HepG2 (cell line): ENCODE data around the gene SHC1. TPM values are rescaled to one million over a fixed set of nuclear protein-coding genes. Genes with fewer than 3 reads are reported as not detected.
A peak's percentile ranks its signal among the peaks of the same experiment; 100 is the strongest.

ENCODE experiments used
- HOXA5 ChIP-seq: sonication (generic); formaldehyde crosslinking; IDR thresholded peaks from 2 replicates; pipeline ENCODE4 v1.4.0; 2020; ENCODE audit warnings: missing genetic modification reagents
- JUN ChIP-seq: sonication (generic); formaldehyde crosslinking; IDR thresholded peaks from 2 replicates; pipeline ENCODE4 v1.4.0; 2020; ENCODE audit warnings: mild to moderate bottlenecking, missing genetic modification reagents
- MEF2D ChIP-seq: sonication (generic); formaldehyde crosslinking; IDR thresholded peaks from 2 replicates; pipeline ENCODE4 v1.5.1; 2020; ENCODE audit warnings: mild to moderate bottlenecking, missing genetic modification reagents
- TAF1 ChIP-seq: sonication (generic); formaldehyde crosslinking; IDR thresholded peaks from 2 replicates; pipeline ENCODE4 v1.4.0; 2020; ENCODE audit warnings: missing genetic modification reagents
- ZNF136 ChIP-seq: sonication (generic); formaldehyde crosslinking; IDR thresholded peaks from 2 replicates; pipeline ENCODE4 v1.8.1; 2022; ENCODE audit warnings: low read depth, mild to moderate bottlenecking, moderate library complexity, missing genetic modification reagents
- ZNF530 ChIP-seq: sonication (generic); formaldehyde crosslinking; IDR thresholded peaks from 2 replicates; pipeline ENCODE4 v1.5.0; 2020; ENCODE audit warnings: low read depth, mild to moderate bottlenecking, missing genetic modification reagents
- ZNF720 ChIP-seq: sonication (generic); formaldehyde crosslinking; IDR thresholded peaks from 2 replicates; pipeline ENCODE4 v1.4.0; 2020; ENCODE audit warnings: missing genetic modification reagents
- ZNF841 ChIP-seq: sonication (generic); formaldehyde crosslinking; IDR thresholded peaks from 2 replicates; pipeline ENCODE4 v1.8.1; 2023; ENCODE audit warnings: missing genetic modification reagents, borderline replicate concordance
- polyA plus RNA-seq, 8 experiments: library from polyadenylated mRNA; depleted of rRNA in 3 of 8; stranded (reverse) in 7 of 8; unstranded in 1 of 8; fragments of >200 nt; fragmentation: Illumina TruSeq in 4 of 8; extraction: Trizol in 4 of 8; gene quantifications; 2 replicates each; pipeline versions ENCODE4 v1.2.1 to v1.2.3, GENCODE V29; 2011 to 2016; ENCODE audit warnings: low read depth in 4 of 8, missing spikeins in 1 of 8, mixed read lengths in 1 of 8; ENCODE audit not compliant: insufficient read depth in 1 of 8
- total RNA-seq, 5 experiments: library from RNA; depleted of rRNA; stranded (reverse); fragments of >200 nt; fragmentation: Illumina TruSeq; extraction: Trizol; gene quantifications; 2 replicates each; pipeline ENCODE4 v1.2.3, GENCODE V29; 2016; ENCODE audit warnings: low read depth in 1 of 5
- TF ChIP-seq, protein P1 (sequence below): sonication (generic); formaldehyde crosslinking; IDR thresholded peaks from 2 replicates; pipeline ENCODE4 v1.5.0; 2020; ENCODE audit warnings: mild to moderate bottlenecking, missing genetic modification reagents
- TF ChIP-seq, protein P2 (sequence below): sonication (generic); formaldehyde crosslinking; IDR thresholded peaks from 2 replicates; pipeline ENCODE4 v1.4.0; 2020; ENCODE audit warnings: low read depth, missing genetic modification reagents
- TF ChIP-seq, protein P3 (sequence below): sonication (generic); formaldehyde crosslinking; IDR thresholded peaks from 2 replicates; pipeline ENCODE4 v1.4.0; 2020; ENCODE audit warnings: missing genetic modification reagents, borderline replicate concordance
- TF ChIP-seq, protein P4 (sequence below): sonication (generic); formaldehyde crosslinking; IDR thresholded peaks from 2 replicates; pipeline ENCODE4 v1.4.0; 2020; ENCODE audit warnings: missing genetic modification reagents
- TF ChIP-seq, protein P5 (sequence below): sonication (generic); formaldehyde crosslinking; IDR thresholded peaks from 2 replicates; pipeline ENCODE4 v1.4.0; 2020; ENCODE audit warnings: missing genetic modification reagents, mild to moderate bottlenecking, borderline replicate concordance
- TF ChIP-seq, protein P6 (sequence below): sonication (generic); formaldehyde crosslinking; IDR thresholded peaks from 2 replicates; pipeline ENCODE4 v1.4.0; 2020; ENCODE audit warnings: mild to moderate bottlenecking, missing genetic modification reagents

Gene SHC1
- total and polyA plus RNA-seq, 2 of the 13 experiments (the other 11 are each of a cell fraction or from before 2014, with no cell fraction given) = 52.0 to 137 TPM

DNA sequence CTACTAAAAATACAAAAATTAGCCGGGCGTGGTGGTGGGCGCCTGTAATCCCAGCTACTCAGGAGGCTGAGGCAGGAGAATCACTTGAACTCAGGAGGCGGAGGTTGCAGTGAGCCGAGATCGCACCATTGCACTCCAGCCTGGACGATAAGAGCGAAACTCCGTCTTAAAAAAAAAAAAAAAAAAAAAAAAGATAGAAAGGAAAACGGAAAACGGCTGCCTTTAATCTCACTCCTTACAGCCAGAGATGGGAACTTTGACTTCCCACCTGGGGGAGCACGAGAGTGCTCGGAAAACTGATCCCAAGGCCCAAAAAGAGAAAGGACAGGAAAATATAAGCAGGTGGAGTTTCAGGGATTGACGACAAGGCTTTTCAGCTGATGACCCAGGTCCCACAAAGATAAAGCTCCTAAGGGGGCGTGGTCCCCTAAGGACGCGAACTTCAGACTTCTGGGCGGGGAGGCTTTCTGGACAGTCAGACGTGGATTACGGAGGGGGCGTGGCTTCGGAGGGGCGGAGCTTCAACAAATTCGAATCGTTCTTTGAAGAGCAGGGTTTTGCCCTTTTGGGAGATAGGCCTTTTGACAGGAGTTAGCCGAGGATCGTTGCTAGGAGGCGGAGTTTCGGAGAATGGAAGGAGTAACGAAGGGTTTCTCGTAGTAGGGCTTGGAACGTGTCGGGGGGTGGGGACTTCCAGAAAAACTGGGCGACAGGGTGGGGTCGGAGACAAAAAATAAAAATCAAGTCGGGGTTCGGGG lies 3.0 kb upstream of the SHC1 start (continued):
- TF ChIP-seq, protein P1, sequence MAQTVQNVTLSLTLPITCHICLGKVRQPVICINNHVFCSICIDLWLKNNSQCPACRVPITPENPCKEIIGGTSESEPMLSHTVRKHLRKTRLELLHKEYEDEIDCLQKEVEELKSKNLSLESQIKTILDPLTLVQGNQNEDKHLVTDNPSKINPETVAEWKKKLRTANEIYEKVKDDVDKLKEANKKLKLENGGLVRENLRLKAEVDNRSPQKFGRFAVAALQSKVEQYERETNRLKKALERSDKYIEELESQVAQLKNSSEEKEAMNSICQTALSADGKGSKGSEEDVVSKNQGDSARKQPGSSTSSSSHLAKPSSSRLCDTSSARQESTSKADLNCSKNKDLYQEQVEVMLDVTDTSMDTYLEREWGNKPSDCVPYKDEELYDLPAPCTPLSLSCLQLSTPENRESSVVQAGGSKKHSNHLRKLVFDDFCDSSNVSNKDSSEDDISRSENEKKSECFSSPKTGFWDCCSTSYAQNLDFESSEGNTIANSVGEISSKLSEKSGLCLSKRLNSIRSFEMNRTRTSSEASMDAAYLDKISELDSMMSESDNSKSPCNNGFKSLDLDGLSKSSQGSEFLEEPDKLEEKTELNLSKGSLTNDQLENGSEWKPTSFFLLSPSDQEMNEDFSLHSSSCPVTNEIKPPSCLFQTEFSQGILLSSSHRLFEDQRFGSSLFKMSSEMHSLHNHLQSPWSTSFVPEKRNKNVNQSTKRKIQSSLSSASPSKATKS = no peak
- TF ChIP-seq ZNF530 (CRISPR knock-in tag) = no peak
- TF ChIP-seq MEF2D (CRISPR knock-in tag) = no peak
- TF ChIP-seq JUN (CRISPR knock-in tag) = no peak
- TF ChIP-seq, protein P2, sequence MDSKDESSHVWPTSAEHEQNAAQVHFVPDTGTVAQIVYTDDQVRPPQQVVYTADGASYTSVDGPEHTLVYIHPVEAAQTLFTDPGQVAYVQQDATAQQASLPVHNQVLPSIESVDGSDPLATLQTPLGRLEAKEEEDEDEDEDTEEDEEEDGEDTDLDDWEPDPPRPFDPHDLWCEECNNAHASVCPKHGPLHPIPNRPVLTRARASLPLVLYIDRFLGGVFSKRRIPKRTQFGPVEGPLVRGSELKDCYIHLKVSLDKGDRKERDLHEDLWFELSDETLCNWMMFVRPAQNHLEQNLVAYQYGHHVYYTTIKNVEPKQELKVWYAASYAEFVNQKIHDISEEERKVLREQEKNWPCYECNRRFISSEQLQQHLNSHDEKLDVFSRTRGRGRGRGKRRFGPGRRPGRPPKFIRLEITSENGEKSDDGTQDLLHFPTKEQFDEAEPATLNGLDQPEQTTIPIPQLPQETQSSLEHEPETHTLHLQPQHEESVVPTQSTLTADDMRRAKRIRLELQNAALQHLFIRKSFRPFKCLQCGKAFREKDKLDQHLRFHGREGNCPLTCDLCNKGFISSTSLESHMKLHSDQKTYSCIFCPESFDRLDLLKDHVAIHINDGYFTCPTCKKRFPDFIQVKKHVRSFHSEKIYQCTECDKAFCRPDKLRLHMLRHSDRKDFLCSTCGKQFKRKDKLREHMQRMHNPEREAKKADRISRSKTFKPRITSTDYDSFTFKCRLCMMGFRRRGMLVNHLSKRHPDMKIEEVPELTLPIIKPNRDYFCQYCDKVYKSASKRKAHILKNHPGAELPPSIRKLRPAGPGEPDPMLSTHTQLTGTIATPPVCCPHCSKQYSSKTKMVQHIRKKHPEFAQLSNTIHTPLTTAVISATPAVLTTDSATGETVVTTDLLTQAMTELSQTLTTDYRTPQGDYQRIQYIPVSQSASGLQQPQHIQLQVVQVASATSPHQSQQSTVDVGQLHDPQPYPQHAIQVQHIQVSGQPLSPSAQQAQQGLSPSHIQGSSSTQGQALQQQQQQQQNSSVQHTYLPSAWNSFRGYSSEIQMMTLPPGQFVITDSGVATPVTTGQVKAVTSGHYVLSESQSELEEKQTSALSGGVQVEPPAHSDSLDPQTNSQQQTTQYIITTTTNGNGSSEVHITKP (CRISPR knock-in tag) = peak; percentile 77
- TF ChIP-seq, protein P3, sequence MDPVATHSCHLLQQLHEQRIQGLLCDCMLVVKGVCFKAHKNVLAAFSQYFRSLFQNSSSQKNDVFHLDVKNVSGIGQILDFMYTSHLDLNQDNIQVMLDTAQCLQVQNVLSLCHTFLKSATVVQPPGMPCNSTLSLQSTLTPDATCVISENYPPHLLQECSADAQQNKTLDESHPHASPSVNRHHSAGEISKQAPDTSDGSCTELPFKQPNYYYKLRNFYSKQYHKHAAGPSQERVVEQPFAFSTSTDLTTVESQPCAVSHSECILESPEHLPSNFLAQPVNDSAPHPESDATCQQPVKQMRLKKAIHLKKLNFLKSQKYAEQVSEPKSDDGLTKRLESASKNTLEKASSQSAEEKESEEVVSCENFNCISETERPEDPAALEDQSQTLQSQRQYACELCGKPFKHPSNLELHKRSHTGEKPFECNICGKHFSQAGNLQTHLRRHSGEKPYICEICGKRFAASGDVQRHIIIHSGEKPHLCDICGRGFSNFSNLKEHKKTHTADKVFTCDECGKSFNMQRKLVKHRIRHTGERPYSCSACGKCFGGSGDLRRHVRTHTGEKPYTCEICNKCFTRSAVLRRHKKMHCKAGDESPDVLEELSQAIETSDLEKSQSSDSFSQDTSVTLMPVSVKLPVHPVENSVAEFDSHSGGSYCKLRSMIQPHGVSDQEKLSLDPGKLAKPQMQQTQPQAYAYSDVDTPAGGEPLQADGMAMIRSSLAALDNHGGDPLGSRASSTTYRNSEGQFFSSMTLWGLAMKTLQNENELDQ (CRISPR knock-in tag) = no peak
- TF ChIP-seq TAF1 (CRISPR knock-in tag) = no peak
- no peak for TF ChIP-seq ZNF841 (CRISPR knock-in tag)
- TF ChIP-seq, protein P4, sequence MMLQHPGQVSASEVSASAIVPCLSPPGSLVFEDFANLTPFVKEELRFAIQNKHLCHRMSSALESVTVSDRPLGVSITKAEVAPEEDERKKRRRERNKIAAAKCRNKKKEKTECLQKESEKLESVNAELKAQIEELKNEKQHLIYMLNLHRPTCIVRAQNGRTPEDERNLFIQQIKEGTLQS (CRISPR knock-in tag) = no peak
- TF ChIP-seq, protein P5, sequence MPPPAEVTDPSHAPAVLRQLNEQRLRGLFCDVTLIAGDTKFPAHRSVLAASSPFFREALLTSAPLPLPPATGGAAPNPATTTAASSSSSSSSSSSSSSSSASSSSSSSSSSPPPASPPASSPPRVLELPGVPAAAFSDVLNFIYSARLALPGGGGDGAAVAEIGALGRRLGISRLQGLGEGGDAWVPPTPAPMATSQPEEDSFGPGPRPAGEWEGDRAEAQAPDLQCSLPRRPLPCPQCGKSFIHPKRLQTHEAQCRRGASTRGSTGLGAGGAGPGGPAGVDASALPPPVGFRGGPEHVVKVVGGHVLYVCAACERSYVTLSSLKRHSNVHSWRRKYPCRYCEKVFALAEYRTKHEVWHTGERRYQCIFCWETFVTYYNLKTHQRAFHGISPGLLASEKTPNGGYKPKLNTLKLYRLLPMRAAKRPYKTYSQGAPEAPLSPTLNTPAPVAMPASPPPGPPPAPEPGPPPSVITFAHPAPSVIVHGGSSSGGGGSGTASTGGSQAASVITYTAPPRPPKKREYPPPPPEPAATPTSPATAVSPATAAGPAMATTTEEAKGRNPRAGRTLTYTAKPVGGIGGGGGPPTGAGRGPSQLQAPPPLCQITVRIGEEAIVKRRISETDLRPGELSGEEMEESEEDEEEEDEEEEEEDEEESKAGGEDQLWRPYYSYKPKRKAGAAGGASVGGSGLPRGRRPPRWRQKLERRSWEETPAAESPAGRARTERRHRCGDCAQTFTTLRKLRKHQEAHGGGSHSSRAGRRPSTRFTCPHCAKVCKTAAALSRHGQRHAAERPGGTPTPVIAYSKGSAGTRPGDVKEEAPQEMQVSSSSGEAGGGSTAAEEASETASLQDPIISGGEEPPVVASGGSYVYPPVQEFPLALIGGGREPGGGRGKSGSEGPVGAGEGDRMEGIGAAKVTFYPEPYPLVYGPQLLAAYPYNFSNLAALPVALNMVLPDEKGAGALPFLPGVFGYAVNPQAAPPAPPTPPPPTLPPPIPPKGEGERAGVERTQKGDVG = no peak
- TF ChIP-seq ZNF720 (CRISPR knock-in tag) = no peak
- TF ChIP-seq ZNF136 (CRISPR knock-in tag) = no peak
- TF ChIP-seq, protein P6, sequence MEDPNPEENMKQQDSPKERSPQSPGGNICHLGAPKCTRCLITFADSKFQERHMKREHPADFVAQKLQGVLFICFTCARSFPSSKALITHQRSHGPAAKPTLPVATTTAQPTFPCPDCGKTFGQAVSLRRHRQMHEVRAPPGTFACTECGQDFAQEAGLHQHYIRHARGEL = no peak
- TF ChIP-seq HOXA5 (CRISPR knock-in tag) = no peak
